ENCODE data around the gene KCNJ9.

GRCh38 chr1:160129558-160129957 is 48.2 kb downstream of the KCNJ9 start:
- no peak for TF ChIP-seq ZBTB33 (IDR thresholded peaks at IDR 0.05)
- no peak for TF ChIP-seq CTCF (IDR thresholded peaks at IDR 0.05 in 2 of 3, conservative IDR thresholded peaks at IDR 0.05 in 1 of 3; ENCODE audit: control insufficient read depth in 2 of 3, extremely low read depth in 1 of 3, insufficient read depth in 1 of 3, low read depth in 3 of 3, low read length in 3 of 3)
- TF ChIP-seq, protein P1, sequence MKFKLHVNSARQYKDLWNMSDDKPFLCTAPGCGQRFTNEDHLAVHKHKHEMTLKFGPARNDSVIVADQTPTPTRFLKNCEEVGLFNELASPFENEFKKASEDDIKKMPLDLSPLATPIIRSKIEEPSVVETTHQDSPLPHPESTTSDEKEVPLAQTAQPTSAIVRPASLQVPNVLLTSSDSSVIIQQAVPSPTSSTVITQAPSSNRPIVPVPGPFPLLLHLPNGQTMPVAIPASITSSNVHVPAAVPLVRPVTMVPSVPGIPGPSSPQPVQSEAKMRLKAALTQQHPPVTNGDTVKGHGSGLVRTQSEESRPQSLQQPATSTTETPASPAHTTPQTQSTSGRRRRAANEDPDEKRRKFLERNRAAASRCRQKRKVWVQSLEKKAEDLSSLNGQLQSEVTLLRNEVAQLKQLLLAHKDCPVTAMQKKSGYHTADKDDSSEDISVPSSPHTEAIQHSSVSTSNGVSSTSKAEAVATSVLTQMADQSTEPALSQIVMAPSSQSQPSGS (IDR thresholded peaks at IDR 0.05; ENCODE audit: low read length), result no peak
- TF ChIP-seq, protein P2, sequence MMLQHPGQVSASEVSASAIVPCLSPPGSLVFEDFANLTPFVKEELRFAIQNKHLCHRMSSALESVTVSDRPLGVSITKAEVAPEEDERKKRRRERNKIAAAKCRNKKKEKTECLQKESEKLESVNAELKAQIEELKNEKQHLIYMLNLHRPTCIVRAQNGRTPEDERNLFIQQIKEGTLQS (IDR thresholded peaks at IDR 0.05; ENCODE audit: borderline replicate concordance, extremely low read depth, low read depth, low read length), result no peak
- TF ChIP-seq FOXK2 (IDR thresholded peaks at IDR 0.05), result no peak
- TF ChIP-seq ATF7 (IDR thresholded peaks at IDR 0.05; ENCODE audit: low read depth), result no peak
- TF ChIP-seq YY1 (IDR thresholded peaks at IDR 0.05; ENCODE audit: low read depth, low read length), result no peak
- TF ChIP-seq CEBPB (IDR thresholded peaks at IDR 0.05; ENCODE audit: borderline replicate concordance in 1 of 2, low read depth in 2 of 2, low read length in 2 of 2), result no peak
- TF ChIP-seq SIN3A (IDR thresholded peaks at IDR 0.05; ENCODE audit: low read depth, low read length), result no peak
- no peak for TF ChIP-seq CBX5 (IDR thresholded peaks at IDR 0.05; ENCODE audit: low read depth)
- TF ChIP-seq EZH2 (IDR thresholded peaks at IDR 0.05; ENCODE audit: borderline replicate concordance, control insufficient read depth, low read depth, low read length), result no peak
- TF ChIP-seq HDAC6 (IDR thresholded peaks at IDR 0.05; ENCODE audit: unreplicated experiment), result no peak
- no peak for TF ChIP-seq E2F4 (IDR thresholded peaks at IDR 0.05; ENCODE audit: low read depth, low read length)
- TF ChIP-seq, protein P3, sequence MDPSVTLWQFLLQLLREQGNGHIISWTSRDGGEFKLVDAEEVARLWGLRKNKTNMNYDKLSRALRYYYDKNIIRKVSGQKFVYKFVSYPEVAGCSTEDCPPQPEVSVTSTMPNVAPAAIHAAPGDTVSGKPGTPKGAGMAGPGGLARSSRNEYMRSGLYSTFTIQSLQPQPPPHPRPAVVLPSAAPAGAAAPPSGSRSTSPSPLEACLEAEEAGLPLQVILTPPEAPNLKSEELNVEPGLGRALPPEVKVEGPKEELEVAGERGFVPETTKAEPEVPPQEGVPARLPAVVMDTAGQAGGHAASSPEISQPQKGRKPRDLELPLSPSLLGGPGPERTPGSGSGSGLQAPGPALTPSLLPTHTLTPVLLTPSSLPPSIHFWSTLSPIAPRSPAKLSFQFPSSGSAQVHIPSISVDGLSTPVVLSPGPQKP (IDR thresholded peaks at IDR 0.05; ENCODE audit: low read depth, low read length), result no peak
